Posterior vena cava (tissue), 2 donors: ENCODE data around the gene GALNT5. TPM values are rescaled to one million over a fixed set of nuclear protein-coding genes. Genes with fewer than 3 reads are reported as not detected.

Experiments
- DNase-seq: peaks from one replicate; pipeline ENCODE4 v3.0.0-alpha.2; 2020; ENCODE audit warnings: low spot score
- intact Hi-C, 2 donors: fragments of 100-400 bp; cut with DNase I; formaldehyde crosslinking; loops; one replicate each; pipeline versions ENCODE4 v1.14.1 to v1.14.2; 2022 to 2023
- total RNA-seq, 2 donors: library from RNA; stranded (reverse); fragmentation: NEBNext Ultra II Directional; extraction: Animal tissue kit (Norgen Biotek cat#: 25700); gene quantifications; one replicate each; pipeline ENCODE4 v1.2.1, GENCODE V29; 2021
- donor health status: DM: yes; HTN: yes; CAD: no.
- donor health status: DM: yes; HTN: yes; CAD: no.

The GALNT5 gene
- total RNA-seq, 2 donors from 2014 or later, result 0.19 TPM

DNA sequence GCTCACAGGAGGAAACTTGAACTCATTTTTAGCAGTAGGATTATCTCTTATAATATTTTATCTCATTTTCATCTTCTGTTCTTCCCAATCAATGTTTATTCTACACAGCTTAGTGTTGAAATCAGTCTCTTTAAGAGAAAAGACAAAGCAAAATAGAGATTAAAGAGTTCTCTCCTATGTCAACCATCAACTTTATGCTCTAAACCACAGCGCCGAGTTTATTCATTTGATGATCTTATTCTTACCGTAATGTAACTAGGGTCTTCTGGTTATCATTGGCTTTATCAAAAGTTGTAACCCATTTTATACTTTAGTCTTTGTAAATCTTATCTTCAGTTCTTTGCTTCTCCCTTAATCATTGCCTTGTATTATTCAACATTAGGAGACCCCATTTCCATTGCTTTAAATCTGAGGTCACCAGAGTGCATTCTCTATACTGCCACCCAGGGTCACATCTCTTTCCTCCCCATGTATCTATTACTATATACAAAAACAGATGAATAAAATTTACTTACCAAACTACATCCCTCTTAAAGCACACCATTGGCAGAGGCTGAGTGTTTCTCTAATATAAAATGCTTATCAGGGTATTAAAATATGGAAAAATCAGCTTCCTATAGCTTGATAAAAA lies 90.9 kb downstream of the GALNT5 start:
- DNase-seq, result no peak
- intact Hi-C loops, result no loop called here

GRCh38 chr2:157349949-157350515 lies 92.5 kb downstream of the GALNT5 start:
- intact Hi-C loops, result no loop called here

GRCh38 chr2:157355618-157356017 lies 98.1 kb downstream of the GALNT5 start:
- no peak for DNase-seq
- intact Hi-C loops, result no loop called here

More at GRCh38 chr2:157349949-157350515, 92.5 kb downstream of the GALNT5 start:
- no peak for DNase-seq

DNA sequence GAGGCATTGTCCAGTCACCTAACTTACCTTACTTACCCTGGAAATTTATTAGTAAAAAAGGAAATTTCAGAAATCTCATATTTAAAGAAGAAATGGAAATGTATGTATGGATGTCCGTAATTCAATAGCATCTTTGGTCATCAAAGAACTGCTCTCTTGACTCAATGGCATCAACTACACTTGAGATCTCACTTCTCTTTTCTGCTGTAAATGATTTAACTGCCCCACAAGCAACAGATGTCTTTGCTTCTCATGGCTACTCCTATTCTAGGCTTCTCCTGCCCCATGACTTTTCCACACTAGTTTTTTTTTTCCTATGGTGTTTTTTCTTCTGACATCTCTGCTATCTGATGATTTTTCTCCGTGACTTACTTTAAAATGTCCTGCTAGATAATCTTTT lies 102.1 kb downstream of the GALNT5 start:
- intact Hi-C loops, result no loop called here
- no peak for DNase-seq

DNA sequence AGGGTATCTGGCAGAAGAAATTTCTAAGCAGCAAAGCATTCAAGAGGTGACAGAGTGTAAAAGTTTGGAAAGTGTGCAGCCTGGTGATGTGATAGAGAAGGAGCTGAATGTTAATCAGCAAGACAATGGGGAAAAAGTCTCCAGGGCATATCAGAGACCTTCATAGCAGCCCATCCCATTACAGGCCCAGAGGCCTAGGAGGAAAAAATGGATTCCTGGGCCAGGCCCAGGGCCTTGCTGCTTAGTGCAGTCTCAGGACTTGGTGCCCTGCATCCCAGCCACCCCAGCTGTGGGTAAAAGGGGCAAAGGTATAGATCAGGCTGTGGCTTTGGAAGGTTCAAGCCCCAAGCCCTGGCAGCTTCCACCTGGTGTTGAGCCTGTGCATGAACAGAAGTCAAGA lies 104.0 kb downstream of the GALNT5 start:
- intact Hi-C loops, result no loop called here
- no peak for DNase-seq

DNA sequence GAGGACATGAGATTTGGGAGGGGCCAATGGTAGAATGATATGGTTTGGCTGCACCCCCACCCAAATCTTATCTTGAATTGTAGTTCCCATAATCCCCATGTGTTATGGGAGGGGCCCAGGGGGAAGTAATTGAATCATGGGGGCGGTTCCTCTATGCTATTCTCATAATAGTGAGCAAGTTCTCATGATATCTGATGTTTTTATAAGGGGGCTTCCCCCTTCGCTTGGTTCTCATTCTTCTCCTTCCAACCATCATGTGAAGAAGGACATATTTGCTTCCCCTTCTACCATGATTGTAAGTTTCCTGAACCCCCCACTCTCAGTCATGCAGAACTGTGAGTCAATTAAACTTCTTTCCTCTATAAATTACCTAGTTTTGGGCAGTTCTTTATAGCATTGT lies 105.1 kb downstream of the GALNT5 start:
- DNase-seq, result no peak
- intact Hi-C loops, result no loop called here

GRCh38 chr2:157363612-157364101 lies 106.2 kb downstream of the GALNT5 start:
- no peak for DNase-seq
- intact Hi-C loops, result no loop called here

Other genes with a start within 250 kb of the GALNT5 start
- gene ERMN, start 68.1 kb downstream of the GALNT5 start, total RNA-seq, result under 1 TPM; 0.19 to 0.52 TPM
- 1 to 10 TPM; 6.3 to 6.8 TPM for gene CYTIP, start 186.4 kb downstream of the GALNT5 start, total RNA-seq